HepG2 (cell line): ENCODE measurements around the gene MAB21L4. TPM values are rescaled to one million over a fixed set of nuclear protein-coding genes. Genes with fewer than 3 reads are reported as not detected.

Source experiments
- ARNT2 ChIP-seq: sonication (generic); formaldehyde crosslinking; IDR thresholded peaks from 2 replicates; pipeline ENCODE4 v1.8.0; 2022; ENCODE audit warnings: mild to moderate bottlenecking, low read depth, missing genetic modification reagents, moderate library complexity
- IRF9 ChIP-seq: sonication (generic); formaldehyde crosslinking; IDR thresholded peaks from 2 replicates; pipeline ENCODE4 v1.8.0; 2022; ENCODE audit warnings: missing genetic modification reagents, mild to moderate bottlenecking, borderline replicate concordance
- SIN3A ChIP-seq: IDR thresholded peaks from 2 replicates; pipeline ENCODE4 v1.6.1; 2011; ENCODE audit warnings: low read depth, mild to moderate bottlenecking, control low read depth, low read length, borderline replicate concordance
- SMAD3 ChIP-seq: sonication (generic); formaldehyde crosslinking; IDR thresholded peaks from 2 replicates; pipeline ENCODE4 v1.4.0; 2020; ENCODE audit warnings: missing genetic modification reagents
- WIZ ChIP-seq: sonication (generic); formaldehyde crosslinking; IDR thresholded peaks from 2 replicates; pipeline ENCODE4 v1.5.1; 2020; ENCODE audit warnings: mild to moderate bottlenecking, missing genetic modification reagents
- ZNF703 ChIP-seq: sonication (generic); formaldehyde crosslinking; IDR thresholded peaks from 2 replicates; pipeline ENCODE4 v1.5.1; 2020; ENCODE audit warnings: missing genetic modification reagents, mild to moderate bottlenecking, moderate library complexity, borderline replicate concordance
- ZNF792 ChIP-seq: IDR thresholded peaks from 2 replicates; pipeline ENCODE4 v1.6.1; 2016
- ZNF839 ChIP-seq: sonication (generic); formaldehyde crosslinking; IDR thresholded peaks from 2 replicates; pipeline ENCODE4 v1.4.0; 2020; ENCODE audit warnings: missing genetic modification reagents, mild to moderate bottlenecking, borderline replicate concordance
- ZSCAN5A ChIP-seq: sonication (generic); formaldehyde crosslinking; IDR thresholded peaks from 2 replicates; pipeline ENCODE4 v1.8.0; 2022; ENCODE audit warnings: mild to moderate bottlenecking, missing genetic modification reagents, borderline replicate concordance
- polyA plus RNA-seq, 8 experiments: library from polyadenylated mRNA; depleted of rRNA in 3 of 8; stranded (reverse) in 7 of 8; unstranded in 1 of 8; fragments of >200 nt; fragmentation: Illumina TruSeq in 4 of 8; extraction: Trizol in 4 of 8; gene quantifications; 2 replicates each; pipeline versions ENCODE4 v1.2.1 to v1.2.3, GENCODE V29; 2011 to 2016; ENCODE audit warnings: low read depth in 4 of 8, missing spikeins in 1 of 8, mixed read lengths in 1 of 8; ENCODE audit not compliant: insufficient read depth in 1 of 8
- total RNA-seq, 5 experiments: library from RNA; depleted of rRNA; stranded (reverse); fragments of >200 nt; fragmentation: Illumina TruSeq; extraction: Trizol; gene quantifications; 2 replicates each; pipeline ENCODE4 v1.2.3, GENCODE V29; 2016; ENCODE audit warnings: low read depth in 1 of 5
- TF ChIP-seq, protein P1 (sequence below): sonication (generic); formaldehyde crosslinking; IDR thresholded peaks from 2 replicates; pipeline ENCODE4 v1.4.0; 2020; ENCODE audit warnings: mild to moderate bottlenecking, missing genetic modification reagents, borderline replicate concordance
- TF ChIP-seq, protein P2 (sequence below): sonication (generic); formaldehyde crosslinking; IDR thresholded peaks from one replicate; pipeline ENCODE4 v1.5.1; 2020; ENCODE audit warnings: mild to moderate bottlenecking, missing genetic modification reagents; ENCODE audit errors: not compliant biosample characterization

Gene MAB21L4
- total and polyA plus RNA-seq, 2 of the 13 experiments (the other 11 are each of a cell fraction or from before 2014, with no cell fraction given): 3.0 to 14.0 TPM

DNA sequence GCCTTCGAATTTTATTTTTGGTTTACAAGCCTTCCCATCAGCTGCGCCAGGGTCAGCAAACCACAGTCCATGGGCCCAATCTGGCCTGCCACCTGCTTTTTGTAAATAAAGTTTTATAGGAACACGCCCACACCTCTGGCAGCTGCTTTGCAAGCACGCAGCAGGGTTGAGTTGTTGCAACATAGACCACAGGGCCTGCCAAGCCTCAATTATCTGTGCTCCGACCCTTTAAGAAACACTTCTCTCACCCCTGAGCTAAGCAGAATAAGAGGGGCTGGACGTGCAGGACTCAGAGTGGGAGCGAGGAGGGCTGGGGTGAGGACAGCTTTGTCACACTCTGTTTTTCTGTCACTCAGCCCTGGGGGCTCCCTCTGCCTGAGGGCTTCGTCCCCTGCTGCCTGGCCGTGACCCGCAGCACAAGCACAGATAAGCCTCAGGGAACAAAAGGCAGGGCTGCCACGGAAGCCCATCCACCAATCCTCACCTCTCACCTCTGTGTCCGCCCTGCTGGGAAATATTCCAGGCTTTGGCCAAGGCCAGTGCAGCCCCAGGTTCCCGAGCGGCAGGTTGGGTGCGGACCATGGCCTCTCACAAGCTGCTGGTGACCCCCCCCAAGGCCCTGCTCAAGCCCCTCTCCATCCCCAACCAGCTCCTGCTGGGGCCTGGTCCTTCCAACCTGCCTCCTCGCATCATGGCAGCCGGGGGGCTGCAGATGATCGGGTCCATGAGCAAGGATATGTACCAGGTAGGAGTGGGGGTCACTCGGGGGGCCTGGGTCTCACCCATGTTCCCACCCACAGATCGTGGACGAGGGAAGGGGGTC, 27.5 kb downstream of the MAB21L4 start, which contains the start of gene AGXT (continued):
- TF ChIP-seq, protein P1, sequence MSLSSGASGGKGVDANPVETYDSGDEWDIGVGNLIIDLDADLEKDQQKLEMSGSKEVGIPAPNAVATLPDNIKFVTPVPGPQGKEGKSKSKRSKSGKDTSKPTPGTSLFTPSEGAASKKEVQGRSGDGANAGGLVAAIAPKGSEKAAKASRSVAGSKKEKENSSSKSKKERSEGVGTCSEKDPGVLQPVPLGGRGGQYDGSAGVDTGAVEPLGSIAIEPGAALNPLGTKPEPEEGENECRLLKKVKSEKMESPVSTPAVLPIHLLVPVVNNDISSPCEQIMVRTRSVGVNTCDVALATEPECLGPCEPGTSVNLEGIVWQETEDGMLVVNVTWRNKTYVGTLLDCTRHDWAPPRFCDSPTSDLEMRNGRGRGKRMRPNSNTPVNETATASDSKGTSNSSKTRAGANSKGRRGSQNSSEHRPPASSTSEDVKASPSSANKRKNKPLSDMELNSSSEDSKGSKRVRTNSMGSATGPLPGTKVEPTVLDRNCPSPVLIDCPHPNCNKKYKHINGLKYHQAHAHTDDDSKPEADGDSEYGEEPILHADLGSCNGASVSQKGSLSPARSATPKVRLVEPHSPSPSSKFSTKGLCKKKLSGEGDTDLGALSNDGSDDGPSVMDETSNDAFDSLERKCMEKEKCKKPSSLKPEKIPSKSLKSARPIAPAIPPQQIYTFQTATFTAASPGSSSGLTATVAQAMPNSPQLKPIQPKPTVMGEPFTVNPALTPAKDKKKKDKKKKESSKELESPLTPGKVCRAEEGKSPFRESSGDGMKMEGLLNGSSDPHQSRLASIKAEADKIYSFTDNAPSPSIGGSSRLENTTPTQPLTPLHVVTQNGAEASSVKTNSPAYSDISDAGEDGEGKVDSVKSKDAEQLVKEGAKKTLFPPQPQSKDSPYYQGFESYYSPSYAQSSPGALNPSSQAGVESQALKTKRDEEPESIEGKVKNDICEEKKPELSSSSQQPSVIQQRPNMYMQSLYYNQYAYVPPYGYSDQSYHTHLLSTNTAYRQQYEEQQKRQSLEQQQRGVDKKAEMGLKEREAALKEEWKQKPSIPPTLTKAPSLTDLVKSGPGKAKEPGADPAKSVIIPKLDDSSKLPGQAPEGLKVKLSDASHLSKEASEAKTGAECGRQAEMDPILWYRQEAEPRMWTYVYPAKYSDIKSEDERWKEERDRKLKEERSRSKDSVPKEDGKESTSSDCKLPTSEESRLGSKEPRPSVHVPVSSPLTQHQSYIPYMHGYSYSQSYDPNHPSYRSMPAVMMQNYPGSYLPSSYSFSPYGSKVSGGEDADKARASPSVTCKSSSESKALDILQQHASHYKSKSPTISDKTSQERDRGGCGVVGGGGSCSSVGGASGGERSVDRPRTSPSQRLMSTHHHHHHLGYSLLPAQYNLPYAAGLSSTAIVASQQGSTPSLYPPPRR (CRISPR knock-in tag): peak; percentile 77; the same call in 1 of the 2 replicates
- TF ChIP-seq IRF9 (CRISPR knock-in tag) (no peak), WIZ (CRISPR knock-in tag) (no peak; the same call in 1 of the 2 replicates), ZNF703 (0 out of 2 replicates have a peak, but pooled peaks have one; percentile 38), ARNT2 (peak; percentile 89), SIN3A (peak; percentile 40; the same call in 1 of the 2 replicates), ZNF839 (CRISPR knock-in tag) (no peak; the same call in 1 of the 2 replicates), SMAD3 (0 out of 2 replicates have a peak, but pooled peaks have one; percentile 1), ZNF792 (CRISPR knock-in tag) (peak; percentile 56; the same call in 1 of the 2 replicates), ZSCAN5A (no peak; the same call in 1 of the 2 replicates)
- TF ChIP-seq, protein P2, sequence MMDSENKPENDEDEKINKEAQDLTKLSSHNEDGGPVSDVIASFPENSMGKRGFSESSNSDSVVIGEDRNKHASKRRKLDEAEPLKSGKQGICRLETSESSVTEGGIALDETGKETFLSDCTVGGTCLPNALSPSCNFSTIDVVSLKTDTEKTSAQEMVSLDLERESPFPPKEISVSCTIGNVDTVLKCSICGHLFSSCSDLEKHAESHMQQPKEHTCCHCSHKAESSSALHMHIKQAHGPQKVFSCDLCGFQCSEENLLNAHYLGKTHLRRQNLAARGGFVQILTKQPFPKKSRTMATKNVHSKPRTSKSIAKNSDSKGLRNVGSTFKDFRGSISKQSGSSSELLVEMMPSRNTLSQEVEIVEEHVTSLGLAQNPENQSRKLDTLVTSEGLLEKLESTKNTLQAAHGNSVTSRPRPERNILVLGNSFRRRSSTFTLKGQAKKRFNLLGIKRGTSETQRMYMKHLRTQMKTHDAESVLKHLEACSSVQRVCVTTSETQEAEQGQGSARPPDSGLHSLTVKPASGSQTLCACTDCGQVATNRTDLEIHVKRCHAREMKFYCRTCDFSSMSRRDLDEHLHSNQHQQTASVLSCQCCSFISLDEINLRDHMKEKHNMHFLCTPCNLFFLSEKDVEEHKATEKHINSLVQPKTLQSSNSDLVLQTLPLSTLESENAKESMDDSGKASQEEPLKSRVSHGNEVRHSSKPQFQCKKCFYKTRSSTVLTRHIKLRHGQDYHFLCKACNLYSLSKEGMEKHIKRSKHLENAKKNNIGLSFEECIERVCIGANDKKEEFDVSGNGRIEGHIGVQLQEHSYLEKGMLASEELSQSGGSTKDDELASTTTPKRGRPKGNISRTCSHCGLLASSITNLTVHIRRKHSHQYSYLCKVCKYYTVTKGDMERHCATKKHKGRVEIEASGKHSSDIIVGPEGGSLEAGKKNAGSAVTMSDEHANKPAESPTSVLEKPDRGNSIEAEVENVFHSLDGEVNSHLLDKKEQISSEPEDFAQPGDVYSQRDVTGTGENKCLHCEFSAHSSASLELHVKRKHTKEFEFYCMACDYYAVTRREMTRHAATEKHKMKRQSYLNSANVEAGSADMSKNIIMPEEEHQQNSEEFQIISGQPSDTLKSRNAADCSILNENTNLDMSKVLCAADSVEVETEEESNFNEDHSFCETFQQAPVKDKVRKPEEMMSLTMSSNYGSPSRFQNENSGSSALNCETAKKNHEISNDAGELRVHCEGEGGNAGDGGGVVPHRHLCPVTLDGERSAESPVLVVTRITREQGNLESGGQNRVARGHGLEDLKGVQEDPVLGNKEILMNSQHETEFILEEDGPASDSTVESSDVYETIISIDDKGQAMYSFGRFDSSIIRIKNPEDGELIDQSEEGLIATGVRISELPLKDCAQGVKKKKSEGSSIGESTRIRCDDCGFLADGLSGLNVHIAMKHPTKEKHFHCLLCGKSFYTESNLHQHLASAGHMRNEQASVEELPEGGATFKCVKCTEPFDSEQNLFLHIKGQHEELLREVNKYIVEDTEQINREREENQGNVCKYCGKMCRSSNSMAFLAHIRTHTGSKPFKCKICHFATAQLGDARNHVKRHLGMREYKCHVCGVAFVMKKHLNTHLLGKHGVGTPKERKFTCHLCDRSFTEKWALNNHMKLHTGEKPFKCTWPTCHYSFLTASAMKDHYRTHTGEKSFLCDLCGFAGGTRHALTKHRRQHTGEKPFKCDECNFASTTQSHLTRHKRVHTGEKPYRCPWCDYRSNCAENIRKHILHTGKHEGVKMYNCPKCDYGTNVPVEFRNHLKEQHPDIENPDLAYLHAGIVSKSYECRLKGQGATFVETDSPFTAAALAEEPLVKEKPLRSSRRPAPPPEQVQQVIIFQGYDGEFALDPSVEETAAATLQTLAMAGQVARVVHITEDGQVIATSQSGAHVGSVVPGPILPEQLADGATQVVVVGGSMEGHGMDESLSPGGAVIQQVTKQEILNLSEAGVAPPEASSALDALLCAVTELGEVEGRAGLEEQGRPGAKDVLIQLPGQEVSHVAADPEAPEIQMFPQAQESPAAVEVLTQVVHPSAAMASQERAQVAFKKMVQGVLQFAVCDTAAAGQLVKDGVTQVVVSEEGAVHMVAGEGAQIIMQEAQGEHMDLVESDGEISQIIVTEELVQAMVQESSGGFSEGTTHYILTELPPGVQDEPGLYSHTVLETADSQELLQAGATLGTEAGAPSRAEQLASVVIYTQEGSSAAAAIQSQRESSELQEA (CRISPR knock-in tag): peak; percentile 59
